H54 (cell line): Measurements from ENCODE around the gene ABHD14A.
A peak's percentile ranks its signal among the peaks of the same experiment; 100 is the strongest.

Experiments used
- DNase-seq: peaks from one replicate; pipeline ENCODE4 v3.0.0; 2011; ENCODE audit warnings: low spot score, mixed read lengths; ENCODE audit not compliant: insufficient read length
- FAIRE-seq: peaks from 3 replicates; lab custom pipeline; 2011; peaks lifted over from hg19 to GRCh38; lab: Jason Lieb, UNC
- POLR2A ChIP-seq: IDR thresholded peaks from 2 replicates; pipeline ENCODE4 v1.6.1; 2011; ENCODE audit warnings: low read depth, mild to moderate bottlenecking, low read length

ABHD14A gene

GRCh38 chr3:51957520-51958205 is 17.2 kb upstream of the ABHD14A start:
- FAIRE-seq, result no peak

GRCh38 chr3:51958603-51959521 is 16.0 kb upstream of the ABHD14A start:
- FAIRE-seq (no peak), DNase-seq (no peak)
- TF ChIP-seq POLR2A, result no peak

More at GRCh38 chr3:51957520-51958205, 17.2 kb upstream of the ABHD14A start:
- TF ChIP-seq POLR2A, result no peak
- DNase-seq, result no peak

GRCh38 chr3:51959651-51960050 is 15.2 kb upstream of the ABHD14A start:
- no peak for TF ChIP-seq POLR2A
- DNase-seq (no peak), FAIRE-seq (no peak)

GRCh38 chr3:51960386-51960785 is 14.5 kb upstream of the ABHD14A start:
- no peak for FAIRE-seq

GRCh38 chr3:51961011-51961410 is 13.9 kb upstream of the ABHD14A start:
- TF ChIP-seq POLR2A, result no peak
- FAIRE-seq (no peak), DNase-seq (no peak)

More at GRCh38 chr3:51960386-51960785, 14.5 kb upstream of the ABHD14A start:
- no peak for TF ChIP-seq POLR2A
- no peak for DNase-seq

- FAIRE-seq (no peak), DNase-seq (no peak)
- no peak for TF ChIP-seq POLR2A
Measured at GRCh38 chr3:51961602-51962569, 13.0 kb upstream of the ABHD14A start.

- FAIRE-seq (no peak), DNase-seq (no peak)
- no peak for TF ChIP-seq POLR2A
Measured at GRCh38 chr3:51962854-51963530, 11.9 kb upstream of the ABHD14A start.

- no peak for TF ChIP-seq POLR2A
- DNase-seq (no peak), FAIRE-seq (no peak)
Measured at GRCh38 chr3:51963951-51964451, 10.9 kb upstream of the ABHD14A start.

GRCh38 chr3:51964521-51964920 is 10.3 kb upstream of the ABHD14A start:
- DNase-seq (no peak), FAIRE-seq (no peak)
- no peak for TF ChIP-seq POLR2A

- no peak for FAIRE-seq
- no peak for TF ChIP-seq POLR2A
- no peak for DNase-seq
Measured at GRCh38 chr3:51966016-51966415, 8.8 kb upstream of the ABHD14A start.

GRCh38 chr3:51966486-51966885 is 8.4 kb upstream of the ABHD14A start:
- no peak for TF ChIP-seq POLR2A
- DNase-seq, result no peak
- FAIRE-seq, result no peak

GRCh38 chr3:51966922-51967383 is 7.9 kb upstream of the ABHD14A start:
- no peak for TF ChIP-seq POLR2A
- FAIRE-seq (no peak), DNase-seq (no peak)

GRCh38 chr3:51967384-51968169 is 7.3 kb upstream of the ABHD14A start, which contains the start of gene PCBP4:
Gene PCBP4 (minus strand): TSS chr3:51967454. CDS start chr3:51961240, 6,214 bp downstream.
- DNase-seq (peak; percentile 58), FAIRE-seq (no peak)
- peak; percentile 37; the same call in 1 of the 2 replicates for TF ChIP-seq POLR2A
